Activated T-helper 2 cell treated with anti-CD3 and anti-CD28 coated beads, Interferon-gamma antibody, Interleukin-2, Interleukin-4, amounts not matched to agents 10 μg/mL and 5 μg/mL and 100 μg/mL, durations not matched to agents 14 hours and 24 hours and 36 hours (primary cell): Measurements from ENCODE around the gene SFMBT2. TPM values are rescaled to one million over a fixed set of nuclear protein-coding genes. Genes with fewer than 3 reads are reported as not detected.
"Not testable (repeated sequence)": the region's sequence is repeated elsewhere in the genome, so short reads cannot be mapped to it uniquely, and the experiment has no call there.

ENCODE experiments used
- DNase-seq: peaks from one replicate; pipeline ENCODE4 v3.0.0; 2021; ENCODE audit warnings: low spot score
- H3K27ac Mint-ChIP-seq: one replicate; pipeline ENCODE4 v1.8.0; 2021; ENCODE audit warnings: mixed read lengths
- H3K27me3 Mint-ChIP-seq: one replicate; pipeline ENCODE4 v1.8.0; 2021; ENCODE audit warnings: low read depth, mixed read lengths
- H3K36me3 Mint-ChIP-seq: one replicate; pipeline ENCODE4 v1.8.0; 2021; ENCODE audit warnings: low read depth, mixed read lengths
- H3K4me1 Mint-ChIP-seq: one replicate; pipeline ENCODE4 v1.8.0; 2021; ENCODE audit warnings: low read depth, mixed read lengths
- H3K4me3 Mint-ChIP-seq: one replicate; pipeline ENCODE4 v1.8.0; 2021; ENCODE audit warnings: low read depth, mild to moderate bottlenecking, moderate library complexity, mixed read lengths
- H3K9me3 Mint-ChIP-seq: one replicate; pipeline ENCODE4 v1.8.0; 2021; ENCODE audit warnings: mixed read lengths
- intact Hi-C: fragments of 100-400 bp; cut with micrococcal nuclease; formaldehyde crosslinking; loops from one replicate; pipeline ENCODE4 v1.15.1; 2023
- total RNA-seq: library from RNA; stranded (reverse); gene quantifications from 2 replicates; pipeline ENCODE4 v1.2.3, GENCODE V29; 2022

Gene SFMBT2
- total RNA-seq, 1 donor from 2014 or later, result 27.6 TPM

- peaks cover 45% of the 10 kb centered on the region for H3K4me1 Mint-ChIP-seq
- H3K27me3 Mint-ChIP-seq, result no peaks in the 10 kb centered on the region
- peaks cover under 1% of the 10 kb centered on the region for H3K9me3 Mint-ChIP-seq
- intact Hi-C loops, result no loop called here
- no peak for DNase-seq
- no peak overlapping the region for H3K27ac Mint-ChIP-seq
- H3K4me3 Mint-ChIP-seq, result no peak overlapping the region
- peaks cover 24% of the 10 kb centered on the region for H3K36me3 Mint-ChIP-seq
Observed at GRCh38 chr10:7316839-7317238, 94.0 kb downstream of the SFMBT2 start.

GRCh38 chr10:7315906-7316305 is 94.9 kb downstream of the SFMBT2 start:
- H3K4me3 Mint-ChIP-seq, result no peak overlapping the region
- H3K27ac Mint-ChIP-seq, result no peak overlapping the region
- H3K36me3 Mint-ChIP-seq, result peaks cover 28% of the 10 kb centered on the region
- no peak for DNase-seq
- intact Hi-C loops, result no loop called here
- H3K4me1 Mint-ChIP-seq, result peaks cover 45% of the 10 kb centered on the region
- H3K9me3 Mint-ChIP-seq, result no peaks in the 10 kb centered on the region
- H3K27me3 Mint-ChIP-seq, result no peaks in the 10 kb centered on the region

DNA sequence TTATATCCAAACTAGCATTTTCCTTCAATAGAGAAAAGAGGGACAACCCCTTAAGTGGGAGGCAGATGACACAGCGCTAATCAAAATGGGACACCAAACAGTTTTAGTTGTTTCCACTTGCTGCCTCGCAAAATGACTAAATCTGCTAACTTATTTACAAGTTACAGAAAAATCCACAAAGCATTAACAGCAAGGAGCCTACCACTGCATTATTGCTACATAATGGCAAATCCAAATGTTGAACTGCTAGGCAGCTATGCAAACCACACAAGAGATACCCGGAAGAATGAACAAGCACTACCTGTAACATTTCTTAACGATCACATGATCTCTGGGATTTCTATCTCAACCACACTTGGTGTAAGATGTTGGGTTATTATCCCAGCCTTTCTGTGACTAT is 96.7 kb downstream of the SFMBT2 start:
- intact Hi-C loops, result no loop called here
- no peak overlapping the region for H3K4me3 Mint-ChIP-seq
- DNase-seq, result no peak
- H3K27me3 Mint-ChIP-seq, result no peaks in the 10 kb centered on the region
- H3K27ac Mint-ChIP-seq, result peak overlapping the region; percentile 72
- H3K9me3 Mint-ChIP-seq, result no peaks in the 10 kb centered on the region
- H3K36me3 Mint-ChIP-seq, result peaks cover 21% of the 10 kb centered on the region
- peaks cover 37% of the 10 kb centered on the region for H3K4me1 Mint-ChIP-seq

GRCh38 chr10:7312488-7312857 is 98.4 kb downstream of the SFMBT2 start:
- intact Hi-C loops, result no loop called here
- peaks cover 23% of the 10 kb centered on the region for H3K4me1 Mint-ChIP-seq
- H3K27me3 Mint-ChIP-seq, result no peaks in the 10 kb centered on the region
- H3K4me3 Mint-ChIP-seq, result no peak overlapping the region
- H3K36me3 Mint-ChIP-seq, result peaks cover 31% of the 10 kb centered on the region
- H3K27ac Mint-ChIP-seq, result no peak overlapping the region
- no peak for DNase-seq
- peaks cover 8% of the 10 kb centered on the region for H3K9me3 Mint-ChIP-seq

- DNase-seq, H3K27me3 Mint-ChIP-seq, H3K27ac Mint-ChIP-seq, H3K4me3 Mint-ChIP-seq, intact Hi-C loops: not testable (repeated sequence)
- Mint-ChIP-seq H3K9me3 (peaks cover 13% of the 10 kb centered on the region), H3K36me3 (peaks cover 35% of the 10 kb centered on the region), H3K4me1 (peaks cover 23% of the 10 kb centered on the region)
Observed at GRCh38 chr10:7311850-7312487, 98.9 kb downstream of the SFMBT2 start.

DNA sequence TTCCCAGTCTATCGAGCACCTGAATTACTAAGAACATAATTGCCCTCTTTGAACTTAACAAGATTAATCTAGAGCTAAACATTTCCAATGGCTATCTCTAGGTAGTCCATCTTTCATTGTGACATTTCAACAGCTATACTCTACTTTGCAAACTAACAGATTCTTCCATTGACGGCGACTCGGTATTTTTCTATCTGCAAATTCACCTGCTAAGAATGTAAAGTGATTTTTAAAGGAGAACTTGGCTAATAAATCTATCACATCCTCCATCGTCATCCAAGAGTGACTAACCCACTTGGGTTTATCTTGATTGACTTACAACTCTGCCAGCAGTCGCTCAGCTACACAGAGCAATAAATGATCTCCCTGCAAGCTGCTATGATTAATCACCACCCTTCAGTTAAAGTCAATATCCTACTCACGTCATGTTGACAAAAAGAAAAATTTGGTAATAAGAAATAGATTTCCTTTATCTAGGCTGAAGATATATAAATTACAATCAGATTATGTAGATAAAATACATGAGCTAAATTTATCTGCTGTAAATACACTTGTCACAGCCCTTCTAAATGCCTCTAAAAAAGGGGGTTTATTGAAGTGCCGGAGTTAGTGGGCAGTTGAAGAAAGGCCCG is 99.5 kb downstream of the SFMBT2 start:
- Mint-ChIP-seq H3K4me3 (no peak overlapping the region), H3K36me3 (peaks cover 39% of the 10 kb centered on the region), H3K27me3 (no peaks in the 10 kb centered on the region), H3K4me1 (peaks cover 26% of the 10 kb centered on the region), H3K27ac (no peak overlapping the region), H3K9me3 (peaks cover 17% of the 10 kb centered on the region)
- DNase-seq, result no peak
- intact Hi-C loops, result no loop called here

DNA sequence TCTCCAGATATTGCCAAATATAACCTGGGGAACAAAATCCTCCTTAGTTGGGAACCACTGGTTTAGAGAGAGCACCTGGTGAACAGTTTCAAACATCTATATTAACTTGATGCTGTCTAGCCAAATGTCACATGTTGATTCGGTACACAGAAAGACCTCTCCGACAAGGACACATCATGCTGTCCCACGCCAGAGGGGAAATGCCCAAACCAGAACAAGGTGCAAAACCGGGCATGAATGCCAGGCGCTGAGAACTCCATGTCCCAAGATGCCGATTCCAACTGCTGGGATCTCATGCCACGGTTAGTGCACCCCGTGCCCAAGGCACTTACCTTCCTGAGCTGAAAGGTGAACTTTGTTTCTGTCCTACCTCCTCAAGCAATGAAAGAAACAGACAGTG is 100.8 kb downstream of the SFMBT2 start:
- DNase-seq, result no peak
- H3K4me3 Mint-ChIP-seq, result no peak overlapping the region
- H3K27me3 Mint-ChIP-seq, result no peaks in the 10 kb centered on the region
- H3K36me3 Mint-ChIP-seq, result peaks cover 39% of the 10 kb centered on the region
- intact Hi-C loops, result no loop called here
- H3K27ac Mint-ChIP-seq, result no peak overlapping the region
- peaks cover 18% of the 10 kb centered on the region for H3K4me1 Mint-ChIP-seq
- peaks cover 17% of the 10 kb centered on the region for H3K9me3 Mint-ChIP-seq

GRCh38 chr10:7308826-7309225 is 102.0 kb downstream of the SFMBT2 start:
- H3K36me3 Mint-ChIP-seq, result peaks cover 38% of the 10 kb centered on the region
- no peak overlapping the region for H3K4me3 Mint-ChIP-seq
- H3K9me3 Mint-ChIP-seq, result peaks cover 17% of the 10 kb centered on the region
- H3K4me1 Mint-ChIP-seq, result peaks cover 7% of the 10 kb centered on the region
- no peaks in the 10 kb centered on the region for H3K27me3 Mint-ChIP-seq
- no peak overlapping the region for H3K27ac Mint-ChIP-seq
- DNase-seq, result no peak
- intact Hi-C loops, result no loop called here

DNA sequence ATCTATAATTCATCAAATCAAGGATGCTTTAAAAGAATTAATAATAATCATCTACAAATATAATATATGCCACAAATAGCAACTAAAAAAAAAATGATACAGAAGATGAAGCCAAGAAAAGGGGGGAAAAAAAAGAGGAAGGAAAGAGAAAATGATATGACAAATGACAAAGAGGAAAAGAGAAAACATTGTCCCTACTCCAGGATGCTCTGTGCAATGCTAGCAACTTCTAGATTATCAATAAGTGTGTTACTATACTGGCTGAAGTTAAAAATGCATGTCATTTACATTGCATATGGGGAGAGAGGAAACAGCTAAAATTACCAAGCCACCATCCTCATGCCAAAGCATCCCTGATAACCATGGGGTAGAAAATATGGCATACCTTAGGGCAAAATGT is 104.2 kb downstream of the SFMBT2 start:
- peaks cover 16% of the 10 kb centered on the region for H3K4me1 Mint-ChIP-seq

GRCh38 chr10:7306147-7306546 is 104.7 kb downstream of the SFMBT2 start:
- Mint-ChIP-seq H3K9me3 (peaks cover 17% of the 10 kb centered on the region), H3K27ac (no peak overlapping the region), H3K27me3 (no peaks in the 10 kb centered on the region), H3K36me3 (peaks cover 32% of the 10 kb centered on the region), H3K4me3 (no peak overlapping the region), H3K4me1 (peaks cover 16% of the 10 kb centered on the region)
- DNase-seq, result no peak
- intact Hi-C loops, result no loop called here

More for the DNA sequence above, 104.2 kb downstream of the SFMBT2 start:
- intact Hi-C loops, result no loop called here
- Mint-ChIP-seq H3K27ac (no peak overlapping the region), H3K27me3 (no peaks in the 10 kb centered on the region), H3K9me3 (peaks cover 17% of the 10 kb centered on the region), H3K36me3 (peaks cover 34% of the 10 kb centered on the region), H3K4me3 (no peak overlapping the region)
- no peak for DNase-seq

GRCh38 chr10:7305053-7305452 is 105.8 kb downstream of the SFMBT2 start:
- H3K36me3 Mint-ChIP-seq, result peaks cover 30% of the 10 kb centered on the region
- H3K27me3 Mint-ChIP-seq, result no peaks in the 10 kb centered on the region
- peaks cover 16% of the 10 kb centered on the region for H3K4me1 Mint-ChIP-seq
- H3K27ac Mint-ChIP-seq, result no peak overlapping the region
- no peak for DNase-seq
- no peak overlapping the region for H3K4me3 Mint-ChIP-seq
- intact Hi-C loops, result no loop called here
- H3K9me3 Mint-ChIP-seq, result peaks cover 17% of the 10 kb centered on the region

- peaks cover 16% of the 10 kb centered on the region for H3K4me1 Mint-ChIP-seq
- H3K27me3 Mint-ChIP-seq, result no peaks in the 10 kb centered on the region
- H3K9me3 Mint-ChIP-seq, result peaks cover 17% of the 10 kb centered on the region
- H3K36me3 Mint-ChIP-seq, result peaks cover 28% of the 10 kb centered on the region
- intact Hi-C loops, result no loop called here
- no peak overlapping the region for H3K4me3 Mint-ChIP-seq
- no peak overlapping the region for H3K27ac Mint-ChIP-seq
- DNase-seq, result no peak
Observed at GRCh38 chr10:7304110-7304509, 106.7 kb downstream of the SFMBT2 start.

DNA sequence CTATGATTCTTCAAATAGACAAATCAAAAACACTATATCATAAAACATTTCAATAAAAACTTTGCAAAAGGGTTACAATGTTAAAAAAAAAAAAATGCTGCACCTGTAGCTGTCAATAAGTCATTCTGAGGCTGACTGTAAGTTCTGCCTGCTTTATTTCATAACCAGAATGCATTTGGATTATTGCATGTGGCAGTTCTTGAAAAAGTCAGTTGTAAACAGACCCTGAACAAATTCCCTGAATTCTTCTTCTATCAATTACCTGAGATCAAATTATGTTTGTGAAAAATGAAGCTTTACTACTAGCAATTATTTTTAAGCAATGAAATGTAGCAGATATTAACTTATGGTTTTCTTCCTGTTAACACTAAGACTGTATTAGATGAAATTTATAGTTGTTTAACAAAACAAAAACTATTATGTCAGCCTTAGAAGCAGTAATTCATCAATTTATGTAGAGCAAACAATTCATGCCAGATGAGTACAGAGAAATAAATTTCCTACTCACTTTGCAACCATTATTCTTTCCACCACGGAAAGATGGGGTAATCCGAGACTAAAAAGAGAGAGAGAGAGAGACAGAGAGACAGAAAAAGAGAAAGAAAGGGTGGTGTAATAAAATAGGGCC is 107.8 kb downstream of the SFMBT2 start:
- peaks cover 16% of the 10 kb centered on the region for H3K4me1 Mint-ChIP-seq

More for the DNA sequence above, 107.8 kb downstream of the SFMBT2 start:
- Mint-ChIP-seq H3K36me3 (peaks cover 23% of the 10 kb centered on the region), H3K27me3 (no peaks in the 10 kb centered on the region), H3K9me3 (peaks cover 13% of the 10 kb centered on the region), H3K4me3 (no peak overlapping the region), H3K27ac (no peak overlapping the region)
- no peak for DNase-seq
- intact Hi-C loops, result no loop called here
